NCI-H2196 treated with DMSO at 0.1 percent for 48 hours (cell line): ENCODE results near the gene MCRIP2.

Source experiments
- DNase-seq: peaks from one replicate; lab custom pipeline; 2025; ENCODE audit not compliant: unreplicated experiment; lab: John Stamatoyannopoulos, UW

MCRIP2 gene

DNA sequence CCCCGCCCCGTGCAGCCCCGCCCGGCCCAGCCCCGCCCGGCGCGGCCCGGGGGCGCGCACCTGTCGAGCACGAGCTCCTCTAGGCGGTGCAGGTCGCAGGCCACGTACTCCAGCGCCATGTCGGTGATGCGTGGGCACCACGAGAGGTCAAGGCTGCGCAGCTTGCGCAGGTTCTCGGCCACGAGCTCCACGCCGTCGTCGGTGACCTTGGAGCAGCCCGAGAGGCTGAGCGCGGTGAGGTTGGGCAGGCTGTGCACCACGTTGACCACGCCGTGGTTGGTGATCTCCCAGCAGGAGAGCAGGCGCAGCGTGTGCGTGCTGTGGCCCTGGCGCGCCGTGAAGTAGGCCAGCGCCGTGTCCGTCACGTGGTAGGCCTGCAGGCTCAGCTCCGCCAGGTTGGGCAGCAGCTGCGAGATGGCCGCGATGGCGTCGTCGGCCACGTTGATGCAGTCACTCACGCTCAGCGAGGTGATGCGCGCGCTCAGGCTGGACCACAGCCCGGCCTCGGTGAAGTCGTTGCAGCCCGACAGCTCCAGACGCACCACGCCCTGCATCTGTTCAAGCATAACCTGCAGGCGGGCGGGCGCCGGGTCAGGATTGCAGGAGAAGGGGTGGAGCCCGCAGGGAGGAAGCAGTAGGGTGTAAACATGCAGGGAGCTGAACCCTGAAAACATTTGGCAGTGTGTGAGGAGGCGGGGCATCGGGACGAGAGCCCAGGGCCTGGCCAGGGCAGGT lies 53.9 kb downstream of the MCRIP2 start:
- DNase-seq: peak; percentile 96
